SK-N-SH treated with all-trans-retinoic acid at 6 μM for 48 hours (cell line): ENCODE data around the gene LRRC15.
A peak's percentile ranks its signal among the peaks of the same experiment; 100 is the strongest.

Experiments
- ATAC-seq: fragments of 200-7000 bp; cut with Tn5 transposase; 3 replicates; pipeline ENCODE4 v1.9.1; 2020; ENCODE audit warnings: mild to moderate bottlenecking, moderate library complexity
- ARNTL ChIP-seq: fragments of 450-650 bp; formaldehyde crosslinking; IDR thresholded peaks from 2 replicates; pipeline ENCODE4 v1.5.0; 2020; ENCODE audit warnings: low read depth, mild to moderate bottlenecking, moderate library complexity, borderline replicate concordance
- BACH2 ChIP-seq: fragments of 250-450 bp; sonication (Bioruptor Pico); IDR thresholded peaks from 2 replicates; pipeline ENCODE4 v1.9.0; 2021; ENCODE audit warnings: mild to moderate bottlenecking, borderline replicate concordance
- CREB5 ChIP-seq: fragments of 250-450 bp; sonication (Bioruptor Pico); IDR thresholded peaks from 2 replicates; pipeline ENCODE4 v1.5.1; 2020; ENCODE audit warnings: low read depth, mild to moderate bottlenecking, moderate library complexity
- CSDC2 ChIP-seq: fragments of 250-450 bp; sonication (Bioruptor Pico); IDR thresholded peaks from 2 replicates; pipeline ENCODE4 v1.5.0; 2020; ENCODE audit warnings: mild to moderate bottlenecking, moderate library complexity
- CSRNP3 ChIP-seq: fragments of 250-450 bp; sonication (Bioruptor Pico); IDR thresholded peaks from 2 replicates; pipeline ENCODE4 v1.5.1; 2021; ENCODE audit warnings: mild to moderate bottlenecking, moderate library complexity
- ESRRG ChIP-seq: fragments of 250-450 bp; sonication (Bioruptor Pico); IDR thresholded peaks from 2 replicates; pipeline ENCODE4 v1.6.1; 2021; ENCODE audit warnings: mild to moderate bottlenecking
- GLIS3 ChIP-seq: fragments of 250-450 bp; sonication (Bioruptor Pico); IDR thresholded peaks from 2 replicates; pipeline ENCODE4 v1.5.0; 2020; ENCODE audit warnings: mild to moderate bottlenecking, moderate library complexity
- ISL1 ChIP-seq: fragments of 250-450 bp; sonication (Bioruptor Pico); IDR thresholded peaks from 2 replicates; pipeline ENCODE4 v2.1.2; 2022; ENCODE audit warnings: mild to moderate bottlenecking, moderate library complexity
- OSR1 ChIP-seq: fragments of 250-450 bp; sonication (Bioruptor Pico); IDR thresholded peaks from 2 replicates; pipeline ENCODE4 v1.8.0; 2022; ENCODE audit warnings: moderate library complexity, mild to moderate bottlenecking, inconsistent platforms
- PATZ1 ChIP-seq: fragments of 250-450 bp; sonication (Bioruptor Pico); IDR thresholded peaks from 2 replicates; pipeline ENCODE4 v1.8.0; 2020; ENCODE audit warnings: mild to moderate bottlenecking, moderate library complexity, borderline replicate concordance
- POU6F1 ChIP-seq: fragments of 250-450 bp; sonication (Bioruptor Pico); IDR thresholded peaks from 2 replicates; pipeline ENCODE4 v1.8.0; 2021; ENCODE audit warnings: low read depth, mild to moderate bottlenecking, moderate library complexity, borderline replicate concordance
- PPARA ChIP-seq: fragments of 250-450 bp; sonication (Bioruptor Pico); IDR thresholded peaks from 2 replicates; pipeline ENCODE4 v1.5.0; 2020; ENCODE audit warnings: mild to moderate bottlenecking, borderline replicate concordance
- RARB ChIP-seq: fragments of 250-450 bp; sonication (Bioruptor Pico); IDR thresholded peaks from 2 replicates; pipeline ENCODE4 v1.8.0; 2021; ENCODE audit warnings: mild to moderate bottlenecking, moderate library complexity
- ZFP3 ChIP-seq: fragments of 250-450 bp; sonication (Bioruptor Pico); IDR thresholded peaks from 2 replicates; pipeline ENCODE4 v1.5.0; 2020; ENCODE audit warnings: mild to moderate bottlenecking, moderate library complexity
- ZFP30 ChIP-seq: fragments of 450-650 bp; formaldehyde crosslinking; IDR thresholded peaks from 2 replicates; pipeline ENCODE4 v1.5.0; 2022; ENCODE audit warnings: mild to moderate bottlenecking, moderate library complexity
- ZNF565 ChIP-seq: fragments of 450-650 bp; formaldehyde crosslinking; conservative IDR thresholded peaks from 2 replicates; pipeline ENCODE4 v1.5.0; 2020; ENCODE audit warnings: low read depth, mild to moderate bottlenecking, moderate library complexity
- ZNF70 ChIP-seq: fragments of 450-650 bp; formaldehyde crosslinking; IDR thresholded peaks from 2 replicates; pipeline ENCODE4 v1.5.0; 2020; ENCODE audit warnings: mild to moderate bottlenecking, moderate library complexity
- ZNF8 ChIP-seq: fragments of 450-650 bp; formaldehyde crosslinking; IDR thresholded peaks from 2 replicates; pipeline ENCODE4 v1.5.0; 2020; ENCODE audit warnings: mild to moderate bottlenecking, moderate library complexity

LRRC15 gene

GRCh38 chr3:194322678-194323211 lies 46.8 kb downstream of the LRRC15 start:
- TF ChIP-seq BACH2 (no peak), OSR1 (no peak), ARNTL (CRISPR knock-in tag) (no peak), CSDC2 (no peak), POU6F1 (CRISPR knock-in tag) (no peak), PPARA (CRISPR knock-in tag) (no peak), ZNF8 (no peak), CSRNP3 (CRISPR knock-in tag) (no peak), CREB5 (CRISPR knock-in tag) (no peak), ESRRG (CRISPR knock-in tag) (no peak), ZNF70 (CRISPR knock-in tag) (no peak), RARB (no peak), PATZ1 (CRISPR knock-in tag) (no peak), ZNF565 (no peak)
- TF ChIP-seq, all 23 proteins: peak for 0
- ATAC-seq, result peak; percentile 64

- no peak for ATAC-seq
- TF ChIP-seq CREB5 (CRISPR knock-in tag) (no peak), ARNTL (CRISPR knock-in tag) (no peak), ZFP3 (CRISPR knock-in tag) (no peak), ISL1 (CRISPR knock-in tag) (no peak)
Observed at GRCh38 chr3:194321693-194322640, 47.6 kb downstream of the LRRC15 start.

- no peak for ATAC-seq
- no peak for TF ChIP-seq ZNF8
Observed at GRCh38 chr3:194320744-194321243, 48.7 kb downstream of the LRRC15 start.

GRCh38 chr3:194320100-194320499 lies 49.4 kb downstream of the LRRC15 start:
- TF ChIP-seq CSDC2 (no peak), GLIS3 (CRISPR knock-in tag) (no peak), ZFP30 (CRISPR knock-in tag) (no peak), ARNTL (CRISPR knock-in tag) (no peak)
- TF ChIP-seq, all 23 proteins: peak for 0
- no peak for ATAC-seq
